H1 (cell line): ENCODE data around the gene SH3TC2. TPM values are rescaled to one million over a fixed set of nuclear protein-coding genes. Genes with fewer than 3 reads are reported as not detected.

Experiments used
- CTCF ChIA-PET: fragments of 300-600 bp; sonication (Branson Sonifier 250); formaldehyde crosslinking; loops from one replicate; lab custom pipeline; 2021; ENCODE audit not compliant: partially characterized antibody; lab: Charles Lee
- POLR2A ChIA-PET: fragments of 300-600 bp; sonication (Branson Sonifier 250); formaldehyde crosslinking; loops from one replicate; lab custom pipeline; 2021; ENCODE audit warnings: inconsistent platforms; ENCODE audit not compliant: partially characterized antibody; lab: Charles Lee
- DNase-seq, 2 experiments: peaks; one replicate each; pipeline versions ENCODE4 v3.0.0 to v3.0.0-alpha.2; 2010 to 2022; ENCODE audit warnings: low spot score in 2 of 2, low read depth in 1 of 2, mixed read lengths in 1 of 2
- FAIRE-seq: peaks from 2 replicates; lab custom pipeline; 2011; peaks lifted over from hg19 to GRCh38; lab: Jason Lieb, UNC
- H2AFZ ChIP-seq: 2 replicates; pipeline ENCODE4 v1.8.1; 2012; ENCODE audit warnings: low read length, inconsistent platforms
- H2AK5ac ChIP-seq: 2 replicates; pipeline ENCODE4 v1.6.1; 2013; ENCODE audit warnings: low read depth, low read length
- H2BK120ac ChIP-seq: replicated peaks from 2 replicates; pipeline ENCODE3; 2013; ENCODE audit warnings: low read depth, low read length, inconsistent platforms
- H2BK12ac ChIP-seq: 2 replicates; pipeline ENCODE4 v1.6.1; 2013; ENCODE audit warnings: low read depth, low read length
- H2BK15ac ChIP-seq: 2 replicates; pipeline ENCODE4 v1.6.1; 2013; ENCODE audit warnings: low read length
- H2BK20ac ChIP-seq: 2 replicates; pipeline ENCODE4 v1.6.1; 2013; ENCODE audit warnings: low read length
- H2BK5ac ChIP-seq: 2 replicates; pipeline ENCODE4 v1.6.1; 2013; ENCODE audit warnings: low read depth, low read length
- H3K14ac ChIP-seq: 2 replicates; pipeline ENCODE4 v1.6.1; 2013; ENCODE audit warnings: inconsistent platforms; ENCODE audit not compliant: insufficient read length
- H3K18ac ChIP-seq: 2 replicates; pipeline ENCODE4 v1.6.1; 2013; ENCODE audit warnings: low read length; ENCODE audit errors: extremely low read depth
- H3K23ac ChIP-seq: 2 replicates; pipeline ENCODE4 v1.6.1; 2013; ENCODE audit warnings: inconsistent platforms; ENCODE audit not compliant: insufficient read length
- H3K23me2 ChIP-seq: 2 replicates; pipeline ENCODE4 v1.6.1; 2013; ENCODE audit warnings: low read depth, low read length
- H3K27ac ChIP-seq: 2 replicates; pipeline ENCODE4 v1.6.1; 2011; ENCODE audit warnings: low read depth, low read length, inconsistent platforms
- H3K27me3 ChIP-seq, 4 experiments: replicated peaks in 1 of 4; 1 replicate in 1 of 4; 2 replicates in 3 of 4; pipeline versions ENCODE4 v1.6.1 to v1.8.1; 2011 to 2013; ENCODE audit warnings: low read length in 3 of 4, mild to moderate bottlenecking in 3 of 4, inconsistent platforms in 2 of 4, mixed read lengths in 2 of 4, moderate library complexity in 1 of 4; ENCODE audit not compliant: control insufficient read depth in 3 of 4, insufficient read depth in 3 of 4; ENCODE audit errors: extremely low read depth in 1 of 4
- H3K36me3 ChIP-seq, 4 experiments: 2 replicates each; pipeline versions ENCODE4 v1.6.1 to v1.8.1; 2011 to 2013; ENCODE audit warnings: mild to moderate bottlenecking in 4 of 4, low read length in 3 of 4, moderate library complexity in 2 of 4, control low read depth in 1 of 4, inconsistent platforms in 1 of 4; ENCODE audit not compliant: insufficient read depth in 4 of 4, control insufficient read depth in 2 of 4
- H3K4ac ChIP-seq: replicated peaks from 2 replicates; pipeline ENCODE3; 2013; ENCODE audit warnings: low read length, low read depth, mixed read lengths, inconsistent platforms; ENCODE audit not compliant: insufficient read length
- H3K4me1 ChIP-seq, 4 experiments: replicated peaks in 1 of 4; 1 replicate in 1 of 4; 2 replicates in 3 of 4; pipeline versions ENCODE4 v1.6.1 to v1.8.1; 2011 to 2013; ENCODE audit warnings: low read length in 3 of 4, inconsistent platforms in 2 of 4, mixed read lengths in 1 of 4; ENCODE audit not compliant: insufficient read depth in 4 of 4, control insufficient read depth in 3 of 4
- H3K4me2 ChIP-seq, 2 experiments: 2 replicates each; pipeline versions ENCODE4 v1.6.1 to v1.8.1; 2011 to 2013; ENCODE audit warnings: low read depth in 2 of 2, low read length in 2 of 2, control low read depth in 1 of 2, inconsistent platforms in 1 of 2, mild to moderate bottlenecking in 1 of 2; ENCODE audit not compliant: insufficient read depth in 1 of 2
- H3K4me3 ChIP-seq, 4 experiments: fragments of 200-600, 300-600 bp in 1 of 4; sonication (generic), shearing (Covaris generic), sonication (Bioruptor Twin) in 1 of 4; 2 replicates each; pipeline versions ENCODE4 v1.5.1 to v1.8.1; 2011 to 2016; ENCODE audit warnings: low read length in 4 of 4, low read depth in 3 of 4, control low read depth in 2 of 4, inconsistent platforms in 2 of 4, mild to moderate bottlenecking in 2 of 4, mixed read lengths in 1 of 4, moderate library complexity in 1 of 4; ENCODE audit not compliant: insufficient read depth in 2 of 4; ENCODE audit errors: extremely low read depth in 1 of 4
- H3K56ac ChIP-seq: replicated peaks from 2 replicates; pipeline ENCODE3; 2013; ENCODE audit warnings: low read depth, mild to moderate bottlenecking, mixed read lengths, low read length, inconsistent platforms; ENCODE audit not compliant: insufficient read length
- H3K79me1 ChIP-seq: 2 replicates; pipeline ENCODE4 v1.6.1; 2013; ENCODE audit warnings: low read depth, low read length, control low read depth
- H3K79me2 ChIP-seq, 2 experiments: 2 replicates each; pipeline versions ENCODE4 v1.6.1 to v1.8.1; 2012 to 2013; ENCODE audit warnings: low read length in 2 of 2, mild to moderate bottlenecking in 2 of 2, inconsistent platforms in 1 of 2; ENCODE audit not compliant: insufficient read depth in 2 of 2, control insufficient read depth in 1 of 2
- H3K9ac ChIP-seq, 4 experiments: replicated peaks in 1 of 4; 1 replicate in 1 of 4; 2 replicates in 3 of 4; pipeline versions ENCODE4 v1.6.1 to v1.8.1; 2011 to 2013; ENCODE audit warnings: low read depth in 3 of 4, low read length in 3 of 4, control low read depth in 2 of 4, mild to moderate bottlenecking in 2 of 4, moderate library complexity in 2 of 4, inconsistent platforms in 1 of 4; ENCODE audit errors: extremely low read depth in 1 of 4
- H3K9me3 ChIP-seq, 2 experiments: 2 replicates each; pipeline versions ENCODE4 v1.6.1 to v1.8.1; 2012 to 2013; ENCODE audit warnings: mild to moderate bottlenecking in 2 of 2, moderate library complexity in 2 of 2, control low read depth in 1 of 2, inconsistent platforms in 1 of 2, low read depth in 1 of 2, low read length in 1 of 2, mixed read lengths in 1 of 2; ENCODE audit not compliant: insufficient read depth in 2 of 2
- H4K20me1 ChIP-seq, 2 experiments: replicated peaks in 1 of 2; 2 replicates each; pipeline versions ENCODE3 to v1.8.1; 2011 to 2013; ENCODE audit warnings: inconsistent platforms in 2 of 2, low read length in 2 of 2, mild to moderate bottlenecking in 1 of 2; ENCODE audit not compliant: insufficient read depth in 2 of 2, control insufficient read depth in 1 of 2
- H4K5ac ChIP-seq: 2 replicates; pipeline ENCODE4 v1.6.1; 2013; ENCODE audit warnings: low read length, low read depth, mixed read lengths, inconsistent platforms; ENCODE audit not compliant: insufficient read length
- H4K8ac ChIP-seq: 2 replicates; pipeline ENCODE4 v1.8.0; 2013; ENCODE audit warnings: mild to moderate bottlenecking, moderate library complexity, low read length, inconsistent platforms; ENCODE audit not compliant: insufficient read depth; ENCODE audit errors: extremely low read depth
- H4K91ac ChIP-seq: replicated peaks from 2 replicates; pipeline ENCODE3; 2013; ENCODE audit warnings: low read length, mixed read lengths, inconsistent platforms; ENCODE audit not compliant: insufficient read length
- ATF3 ChIP-seq: IDR thresholded peaks from 2 replicates; pipeline ENCODE4 v1.6.1; 2011; ENCODE audit warnings: low read depth, mild to moderate bottlenecking, low read length; ENCODE audit not compliant: insufficient read depth
- EGR1 ChIP-seq: IDR thresholded peaks from 2 replicates; pipeline ENCODE4 v1.6.1; 2011; ENCODE audit warnings: low read depth, low read length, borderline replicate concordance
- EP300 ChIP-seq, 2 experiments: IDR thresholded peaks; 1 replicate in 1 of 2; 2 replicates in 1 of 2; pipeline ENCODE4 v1.6.1; 2011 to 2012; ENCODE audit warnings: low read depth in 2 of 2, low read length in 2 of 2, mild to moderate bottlenecking in 2 of 2, borderline replicate concordance in 1 of 2, inconsistent platforms in 1 of 2, moderate library complexity in 1 of 2
- NANOG ChIP-seq: IDR thresholded peaks from 2 replicates; pipeline ENCODE4 v1.6.1; 2011; ENCODE audit warnings: low read length, low read depth, mild to moderate bottlenecking, inconsistent platforms; ENCODE audit not compliant: insufficient read depth, poor library complexity, severe bottlenecking
- SIN3A ChIP-seq, 2 experiments: IDR thresholded peaks in 1 of 2; conservative IDR thresholded peaks in 1 of 2; 2 replicates each; pipeline ENCODE4 v1.6.1; 2011 to 2012; ENCODE audit warnings: low read length in 2 of 2, improper control_type of control experiment in 1 of 2, low read depth in 1 of 2, mild to moderate bottlenecking in 1 of 2
- SIRT6 ChIP-seq: IDR thresholded peaks from one replicate; pipeline ENCODE4 v1.7.1; 2012; ENCODE audit warnings: low read length, inconsistent platforms
- SRF ChIP-seq: IDR thresholded peaks from 2 replicates; pipeline ENCODE4 v1.6.1; 2011; ENCODE audit warnings: mild to moderate bottlenecking, low read depth, low read length, moderate library complexity
- TEAD4 ChIP-seq: IDR thresholded peaks from 2 replicates; pipeline ENCODE4 v1.6.1; 2012; ENCODE audit warnings: low read depth, low read length, inconsistent platforms, mixed read lengths
- ZNF274 ChIP-seq: IDR thresholded peaks from 2 replicates; pipeline ENCODE4 v1.7.0; 2012; ENCODE audit warnings: low read length, borderline replicate concordance; ENCODE audit errors: extremely low read depth
- WGBS, 2 experiments: shearing (Covaris generic) in 1 of 2; methylation state at CpG; one replicate each; pipeline versions ENCODE4 v1.1.6 to v1.1.7; 2013 to 2015; ENCODE audit warnings: low lambda C conversion rate in 2 of 2, mixed read lengths in 2 of 2, inconsistent platforms in 1 of 2, low coverage in 1 of 2, missing lambda C conversion rate in 1 of 2; ENCODE audit not compliant: insufficient replicate concordance in 2 of 2, insufficient coverage in 1 of 2, insufficient read length in 1 of 2; ENCODE audit errors: extremely low coverage in 1 of 2, missing lambda C conversion rate in 1 of 2; 5-methylcytosine and 5-hydroxymethylcytosine counted together
- polyA plus RNA-seq, 7 experiments: library from polyadenylated mRNA; depleted of rRNA in 3 of 7; stranded (reverse) in 5 of 7; unstranded in 2 of 7; fragments of >200 nt in 5 of 7; fragments of 200-250 nt in 2 of 7; gene quantifications; 1 replicate in 5 of 7; 2 replicates in 1 of 7; 4 replicates in 1 of 7; pipeline versions ENCODE4 v1.2.1 to v1.2.3, GENCODE V29; 2011 to 2013; ENCODE audit warnings: missing spikeins in 2 of 7, mixed read lengths in 2 of 7
- total RNA-seq: library from RNA; stranded (reverse); fragmentation: NEBNext Ultra II Directional; extraction: Animal tissue kit (Norgen Biotek cat#: 25700); gene quantifications from 2 replicates; pipeline ENCODE4 v1.2.1, GENCODE V29; 2021
- TF ChIP-seq, protein P1 (sequence below): IDR thresholded peaks from 2 replicates; pipeline ENCODE4 v1.6.1; 2011; ENCODE audit warnings: low read length, improper control_type of control experiment

SH3TC2 gene
- total and polyA plus RNA-seq, 2 of the 8 experiments (the other 6 are each of a cell fraction or from before 2014, with no cell fraction given) = 0.11 to 0.80 TPM

- no peak overlapping the region for H4K5ac ChIP-seq
- H2BK15ac ChIP-seq = no peak overlapping the region
- no peaks in the 10 kb centered on the region for H3K27me3 ChIP-seq
- 87% methylated on average over 3 of the region's 3 CpGs; no CpG with 5 or more reads in 1 of the 2 experiments for WGBS, 2 experiments
- no peak for TF ChIP-seq SRF
- TF ChIP-seq, protein P1, sequence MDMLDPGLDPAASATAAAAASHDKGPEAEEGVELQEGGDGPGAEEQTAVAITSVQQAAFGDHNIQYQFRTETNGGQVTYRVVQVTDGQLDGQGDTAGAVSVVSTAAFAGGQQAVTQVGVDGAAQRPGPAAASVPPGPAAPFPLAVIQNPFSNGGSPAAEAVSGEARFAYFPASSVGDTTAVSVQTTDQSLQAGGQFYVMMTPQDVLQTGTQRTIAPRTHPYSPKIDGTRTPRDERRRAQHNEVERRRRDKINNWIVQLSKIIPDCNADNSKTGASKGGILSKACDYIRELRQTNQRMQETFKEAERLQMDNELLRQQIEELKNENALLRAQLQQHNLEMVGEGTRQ = no peak
- no peak for TF ChIP-seq SIN3A (conservative IDR thresholded peaks at IDR 0.05 in 1 of 2, IDR thresholded peaks at IDR 0.05 in 1 of 2; ENCODE audit: low read depth in 1 of 2, low read length in 2 of 2)
- no peak for TF ChIP-seq ZNF274
- no peak for TF ChIP-seq EGR1
- no peak for TF ChIP-seq ATF3
- no peak for TF ChIP-seq EP300 (IDR thresholded peaks at IDR 0.05; ENCODE audit: borderline replicate concordance in 1 of 2, low read depth in 2 of 2, low read length in 2 of 2)
- TF ChIP-seq NANOG = no peak
- TF ChIP-seq SIRT6 = no peak
- TF ChIP-seq TEAD4 = no peak
- H2AK5ac ChIP-seq = no peak overlapping the region
- FAIRE-seq (no peak), DNase-seq (no peak)
- H3K79me1 ChIP-seq = no peaks in the 10 kb centered on the region
- H3K56ac ChIP-seq = no peak overlapping the region
- ChIA-PET POLR2A (no interaction called here), CTCF (interaction anchor here (0.7 to 17.3 kb wide), 9 partner anchors 8 to 295 kb away, joined by 3 to 444 read pairs (median 4); no protein-coding TSS in a partner anchor)
- no peak overlapping the region for H2AFZ ChIP-seq
- no peak overlapping the region for H2BK120ac ChIP-seq
- H3K4me3 ChIP-seq = no peak overlapping the region
- H3K9me3 ChIP-seq = no peaks in the 10 kb centered on the region; a peak in 1 of 4 replicates
- no peak overlapping the region for H3K23ac ChIP-seq
- no peak overlapping the region for H2BK5ac ChIP-seq
- no peaks in the 10 kb centered on the region for H3K79me2 ChIP-seq
- no peak overlapping the region for H4K8ac ChIP-seq
- no peaks in the 10 kb centered on the region for H4K20me1 ChIP-seq
- H3K4ac ChIP-seq = no peak overlapping the region
- H4K91ac ChIP-seq = no peak overlapping the region
- H3K14ac ChIP-seq = no peak overlapping the region
- no peak overlapping the region for H3K18ac ChIP-seq
- no peak overlapping the region for H3K27ac ChIP-seq
- no peaks in the 10 kb centered on the region for H3K4me1 ChIP-seq
- H3K23me2 ChIP-seq = no peaks in the 10 kb centered on the region
- no peak overlapping the region for H2BK12ac ChIP-seq
- no peaks in the 10 kb centered on the region for H3K36me3 ChIP-seq
- H3K4me2 ChIP-seq = no peak overlapping the region
- H2BK20ac ChIP-seq = no peak overlapping the region
- H3K9ac ChIP-seq = no peak overlapping the region
These were observed 32.5 kb downstream of the SH3TC2 start for GRCh38 chr5:149030392-149030791.
